ENCODE results near the gene COG4.

GRCh38 chr16:70467608-70468007 is 55.7 kb downstream of the COG4 start:
- TF ChIP-seq CTCF (IDR thresholded peaks at IDR 0.05) (no peak), POLR2A (IDR thresholded peaks at IDR 0.05) (no peak)

Data from body of pancreas (tissue), 4 donors.